NCI-H2196 (cell line): ENCODE measurements around the gene KCNMA1.
"Not testable (repeated sequence)": the region's sequence is repeated elsewhere in the genome, so short reads cannot be mapped to it uniquely, and the experiment has no call there.

ENCODE experiments used
- DNase-seq: peaks from one replicate; lab custom pipeline; 2025; ENCODE audit not compliant: unreplicated experiment; lab: John Stamatoyannopoulos, UW

The KCNMA1 gene

GRCh38 chr10:77587416-77587790, 50.2 kb downstream of the KCNMA1 start:
- no peak for DNase-seq

- DNase-seq: no peak
These were observed 50.7 kb downstream of the KCNMA1 start for GRCh38 chr10:77586719-77587415.

GRCh38 chr10:77584938-77585337, 52.7 kb downstream of the KCNMA1 start:
- no peak for DNase-seq

- DNase-seq: no peak
These were observed 54.1 kb downstream of the KCNMA1 start for GRCh38 chr10:77583527-77583926.

GRCh38 chr10:77582710-77583115, 54.9 kb downstream of the KCNMA1 start:
- DNase-seq: no peak

- DNase-seq: no peak
These were observed 55.9 kb downstream of the KCNMA1 start for GRCh38 chr10:77581738-77582137.

GRCh38 chr10:77580482-77580881, 57.1 kb downstream of the KCNMA1 start:
- no peak for DNase-seq

- no peak for DNase-seq
These were observed 58.9 kb downstream of the KCNMA1 start for GRCh38 chr10:77578583-77579227.

- no peak for DNase-seq
These were observed 59.9 kb downstream of the KCNMA1 start for GRCh38 chr10:77577666-77578229.

- DNase-seq: no peak
These were observed 61.1 kb downstream of the KCNMA1 start for GRCh38 chr10:77576444-77577032.

GRCh38 chr10:77576007-77576367, 61.6 kb downstream of the KCNMA1 start:
- DNase-seq: no peak

- DNase-seq: no peak
These were observed 62.2 kb downstream of the KCNMA1 start for GRCh38 chr10:77575271-77576006.

- no peak for DNase-seq
These were observed 63.2 kb downstream of the KCNMA1 start for GRCh38 chr10:77574438-77574837.

GRCh38 chr10:77572520-77572919, 65.1 kb downstream of the KCNMA1 start:
- not testable (repeated sequence) for DNase-seq

- DNase-seq: no peak
These were observed 66.1 kb downstream of the KCNMA1 start for GRCh38 chr10:77571490-77571889.

GRCh38 chr10:77566914-77567566, 70.6 kb downstream of the KCNMA1 start:
- DNase-seq: no peak

- no peak for DNase-seq
These were observed 71.4 kb downstream of the KCNMA1 start for GRCh38 chr10:77566236-77566635.

- DNase-seq: no peak
These were observed 72.0 kb downstream of the KCNMA1 start for GRCh38 chr10:77565590-77566023.

GRCh38 chr10:77564731-77565589, 72.6 kb downstream of the KCNMA1 start:
- DNase-seq: no peak
